Measurements from ENCODE around the gene EXOC7.

The EXOC7 gene

GRCh38 chr17:76090517-76091129, 13.0 kb downstream of the EXOC7 start:
- Histone ChIP-seq H3K36me3 (replicated peaks in 1 of 2; ENCODE audit: control insufficient read depth in 2 of 2, insufficient read depth in 2 of 2, low read length in 2 of 2) (peaks cover 59 to 97% of the 10 kb centered on the region in 2 donors), H3K14ac (ENCODE audit: low read length) (no peak overlapping the region), H4K8ac (ENCODE audit: low read depth, low read length) (no peak overlapping the region), H3K4me3 (ENCODE audit: low read length in 2 of 2) (no peak overlapping the region), H3K18ac (ENCODE audit: low read length) (no peak overlapping the region), H3K23ac (ENCODE audit: low read depth, low read length, poor library complexity) (no peak overlapping the region), H2BK12ac (ENCODE audit: low read length) (no peak overlapping the region), H3K4ac (ENCODE audit: low read length) (no peak overlapping the region), H2AK5ac (ENCODE audit: low read depth, low read length) (no peak overlapping the region), H2BK120ac (ENCODE audit: low read depth, low read length) (no peak overlapping the region), H2BK15ac (ENCODE audit: low read length) (no peak overlapping the region), H3K4me2 (ENCODE audit: insufficient read depth, low read length, poor library complexity, severe bottlenecking) (no peak overlapping the region), H3K9ac (ENCODE audit: low read depth, low read length, poor library complexity) (no peak overlapping the region), H4K91ac (ENCODE audit: low read depth, low read length, poor library complexity) (no peak overlapping the region), H3K4me1 (ENCODE audit: control insufficient read depth in 2 of 2, insufficient read depth in 1 of 2, low read depth in 1 of 2, low read length in 2 of 2) (no peaks in the 10 kb centered on the region), H2BK5ac (ENCODE audit: low read length) (no peak overlapping the region), H3K79me1 (ENCODE audit: low read depth, low read length) (peaks cover 2% of the 10 kb centered on the region), H2AFZ (ENCODE audit: low read length) (no peak overlapping the region), H3K9me3 (replicated peaks in 1 of 2; ENCODE audit: control insufficient read depth in 2 of 2, insufficient read depth in 1 of 2, low read depth in 1 of 2, low read length in 2 of 2) (no peaks in the 10 kb centered on the region), H3K27ac (replicated peaks; ENCODE audit: low read length) (no peak overlapping the region), H3K27me3 (ENCODE audit: control insufficient read depth in 3 of 3, insufficient read depth in 3 of 3, low read depth in 1 of 3, low read length in 3 of 3) (no peaks in the 10 kb centered on the region)
- WGBS, 2 donors (ENCODE audit: extremely low coverage in 2 of 2, insufficient read length in 2 of 2, insufficient replicate concordance in 1 of 2): no CpG with 5 or more reads among the region's 17 CpGs
- DNase-seq (ENCODE audit: low spot score): no peak

DNA sequence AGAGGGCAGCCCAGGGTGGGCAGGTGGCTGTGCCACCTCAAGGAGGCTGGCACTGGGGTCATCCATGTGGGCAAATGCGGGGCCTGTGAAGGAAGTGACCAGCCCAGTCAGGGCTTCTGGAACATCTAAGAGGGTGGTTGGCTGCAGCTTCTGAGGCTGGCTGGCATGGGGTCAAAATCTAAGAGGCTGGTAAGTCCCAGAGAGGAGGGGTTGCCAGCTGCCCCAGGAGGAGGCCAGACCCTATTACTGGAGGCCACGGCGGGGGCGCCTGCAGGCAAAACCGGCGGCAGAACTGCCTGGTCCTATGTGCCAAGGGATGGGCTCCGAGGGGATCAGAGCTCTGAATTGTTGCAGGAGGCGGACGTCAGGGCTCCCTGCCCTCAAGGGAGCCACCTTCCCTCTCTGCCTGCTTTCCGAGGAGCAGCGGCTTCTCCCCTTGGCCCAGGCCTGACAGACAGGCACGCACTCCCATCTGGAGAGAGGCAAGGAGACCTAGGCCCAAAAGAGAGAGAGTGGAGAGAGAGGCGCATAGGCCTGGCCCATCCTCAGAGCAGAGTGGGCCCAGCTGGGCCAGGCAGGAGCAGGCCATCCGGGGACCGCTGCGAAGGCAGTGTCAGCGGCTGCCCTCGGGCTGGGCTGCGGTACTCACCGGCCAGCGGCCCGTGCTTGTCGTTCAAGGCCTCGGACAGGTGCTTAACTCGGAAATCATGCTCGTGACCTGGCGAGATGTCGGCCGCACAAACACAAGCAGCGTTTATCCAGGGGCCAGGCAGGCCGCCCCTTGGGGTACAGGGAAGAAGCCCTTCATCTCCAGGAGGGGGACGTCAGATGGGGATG, 13.7 kb downstream of the EXOC7 start:
- no peaks in the 10 kb centered on the region for H3K4me1 ChIP-seq (ENCODE audit: control insufficient read depth in 2 of 2, insufficient read depth in 1 of 2, low read depth in 1 of 2, low read length in 2 of 2)
- no peaks in the 10 kb centered on the region for H3K9me3 ChIP-seq (replicated peaks in 1 of 2; ENCODE audit: control insufficient read depth in 2 of 2, insufficient read depth in 1 of 2, low read depth in 1 of 2, low read length in 2 of 2)
- WGBS, 2 donors (ENCODE audit: extremely low coverage in 2 of 2, insufficient read length in 2 of 2, insufficient replicate concordance in 1 of 2): no CpG with 5 or more reads among the region's 32 CpGs

GRCh38 chr17:76088868-76089576, 14.6 kb downstream of the EXOC7 start:
- H2AFZ ChIP-seq (ENCODE audit: low read length): no peak overlapping the region
- H3K9me3 ChIP-seq (replicated peaks in 1 of 2; ENCODE audit: control insufficient read depth in 2 of 2, insufficient read depth in 1 of 2, low read depth in 1 of 2, low read length in 2 of 2): no peaks in the 10 kb centered on the region
- H4K91ac ChIP-seq (ENCODE audit: low read depth, low read length, poor library complexity): no peak overlapping the region
- H3K4ac ChIP-seq (ENCODE audit: low read length): no peak overlapping the region
- no peak overlapping the region for H3K9ac ChIP-seq (ENCODE audit: low read depth, low read length, poor library complexity)
- H3K23ac ChIP-seq (ENCODE audit: low read depth, low read length, poor library complexity): no peak overlapping the region
- peak overlapping the region; percentile 38 for H3K18ac ChIP-seq (ENCODE audit: low read length)
- peaks cover 64 to 97% of the 10 kb centered on the region in 2 donors for H3K36me3 ChIP-seq (replicated peaks in 1 of 2; ENCODE audit: control insufficient read depth in 2 of 2, insufficient read depth in 2 of 2, low read length in 2 of 2)
- WGBS, 2 donors (ENCODE audit: extremely low coverage in 2 of 2, insufficient read length in 2 of 2, insufficient replicate concordance in 1 of 2): no CpG with 5 or more reads among the region's 25 CpGs
- no peak overlapping the region for H2BK120ac ChIP-seq (ENCODE audit: low read depth, low read length)
- peak overlapping the region in 1 of 2 donors; percentile 65 for H3K4me3 ChIP-seq (ENCODE audit: low read length in 2 of 2)
- no peak overlapping the region for H4K8ac ChIP-seq (ENCODE audit: low read depth, low read length)
- H3K14ac ChIP-seq (ENCODE audit: low read length): no peak overlapping the region
- no peak overlapping the region for H2AK5ac ChIP-seq (ENCODE audit: low read depth, low read length)
- H3K4me1 ChIP-seq (ENCODE audit: control insufficient read depth in 2 of 2, insufficient read depth in 1 of 2, low read depth in 1 of 2, low read length in 2 of 2): no peaks in the 10 kb centered on the region
- no peak overlapping the region for H2BK15ac ChIP-seq (ENCODE audit: low read length)
- H2BK5ac ChIP-seq (ENCODE audit: low read length): no peak overlapping the region
- H3K27ac ChIP-seq (replicated peaks; ENCODE audit: low read length): no peak overlapping the region
- no peaks in the 10 kb centered on the region for H3K27me3 ChIP-seq (ENCODE audit: control insufficient read depth in 3 of 3, insufficient read depth in 3 of 3, low read depth in 1 of 3, low read length in 3 of 3)
- no peak overlapping the region for H2BK12ac ChIP-seq (ENCODE audit: low read length)
- no peak for DNase-seq (ENCODE audit: low spot score)
- no peak overlapping the region for H3K4me2 ChIP-seq (ENCODE audit: insufficient read depth, low read length, poor library complexity, severe bottlenecking)
- H3K79me1 ChIP-seq (ENCODE audit: low read depth, low read length): peaks cover 2% of the 10 kb centered on the region

More for the DNA sequence above, 13.7 kb downstream of the EXOC7 start:
- peaks cover 2% of the 10 kb centered on the region for H3K79me1 ChIP-seq (ENCODE audit: low read depth, low read length)
- no peak overlapping the region for H3K18ac ChIP-seq (ENCODE audit: low read length)
- no peak overlapping the region for H4K8ac ChIP-seq (ENCODE audit: low read depth, low read length)
- H2BK15ac ChIP-seq (ENCODE audit: low read length): no peak overlapping the region
- peaks cover 62 to 97% of the 10 kb centered on the region in 2 donors for H3K36me3 ChIP-seq (replicated peaks in 1 of 2; ENCODE audit: control insufficient read depth in 2 of 2, insufficient read depth in 2 of 2, low read length in 2 of 2)
- no peak overlapping the region for H3K4ac ChIP-seq (ENCODE audit: low read length)
- H3K27me3 ChIP-seq (ENCODE audit: control insufficient read depth in 3 of 3, insufficient read depth in 3 of 3, low read depth in 1 of 3, low read length in 3 of 3): no peaks in the 10 kb centered on the region
- no peak overlapping the region for H4K91ac ChIP-seq (ENCODE audit: low read depth, low read length, poor library complexity)
- no peak overlapping the region for H3K4me2 ChIP-seq (ENCODE audit: insufficient read depth, low read length, poor library complexity, severe bottlenecking)
- peak overlapping the region in 1 of 2 donors; percentile 11 for H3K4me3 ChIP-seq (ENCODE audit: low read length in 2 of 2)
- no peak overlapping the region for H3K23ac ChIP-seq (ENCODE audit: low read depth, low read length, poor library complexity)
- no peak overlapping the region for H3K14ac ChIP-seq (ENCODE audit: low read length)
- no peak overlapping the region for H3K27ac ChIP-seq (replicated peaks; ENCODE audit: low read length)
- no peak overlapping the region for H2BK12ac ChIP-seq (ENCODE audit: low read length)
- H2AFZ ChIP-seq (ENCODE audit: low read length): no peak overlapping the region
- no peak overlapping the region for H2BK5ac ChIP-seq (ENCODE audit: low read length)
- no peak overlapping the region for H3K9ac ChIP-seq (ENCODE audit: low read depth, low read length, poor library complexity)
- H2AK5ac ChIP-seq (ENCODE audit: low read depth, low read length): no peak overlapping the region
- no peak overlapping the region for H2BK120ac ChIP-seq (ENCODE audit: low read depth, low read length)
- no peak for DNase-seq (ENCODE audit: low spot score)

All from neuronal stem cell (in vitro differentiated cells).